Neural cell (in vitro differentiated cells): ENCODE measurements around the gene CADM1. TPM values are rescaled to one million over a fixed set of nuclear protein-coding genes. Genes with fewer than 3 reads are reported as not detected.

Experiments used
- H2AFZ ChIP-seq: fragments of 200-600, 300-800 bp; sonication (generic), shearing (Covaris generic); 2 replicates; pipeline ENCODE4 v1.6.0; 2014; ENCODE audit warnings: low read depth, mild to moderate bottlenecking, antibody characterized with exemption, low read length, moderate library complexity
- H3F3A ChIP-seq: fragments of 200-600 bp; shearing (Covaris generic); 2 replicates; pipeline ENCODE4 v1.6.1; 2016; ENCODE audit warnings: mild to moderate bottlenecking, moderate library complexity, mixed read lengths, antibody characterized with exemption, low read length; ENCODE audit not compliant: insufficient read depth, poor library complexity, severe bottlenecking
- H3K27ac ChIP-seq: fragments of 200-600, 300-800 bp; sonication (generic), shearing (Covaris generic); 2 replicates; pipeline ENCODE4 v1.5.1; 2014; ENCODE audit warnings: mild to moderate bottlenecking, low read length, moderate library complexity
- H3K27me3 ChIP-seq: fragments of 300-800, 200-600 bp; sonication (generic), shearing (Covaris generic); 2 replicates; pipeline ENCODE4 v1.6.0; 2014; ENCODE audit warnings: mild to moderate bottlenecking, low read depth, low read length, moderate library complexity; ENCODE audit not compliant: insufficient read depth
- H3K36me3 ChIP-seq: fragments of 300-800, 200-600 bp; sonication (generic), shearing (Covaris generic); 2 replicates; pipeline ENCODE4 v1.5.1; 2014; ENCODE audit warnings: mild to moderate bottlenecking, antibody characterized with exemption, low read length, moderate library complexity; ENCODE audit not compliant: insufficient read depth
- H3K4me2 ChIP-seq: fragments of 300-800, 200-600 bp; sonication (generic), shearing (Covaris generic); 2 replicates; pipeline ENCODE4 v1.6.0; 2014; ENCODE audit warnings: mild to moderate bottlenecking, low read length
- H3K4me3 ChIP-seq: fragments of 300-800, 200-600 bp; sonication (generic), shearing (Covaris generic); 2 replicates; pipeline ENCODE4 v1.5.1; 2014; ENCODE audit warnings: mild to moderate bottlenecking, low read length, moderate library complexity
- H3K79me2 ChIP-seq: fragments of 200-600 bp; shearing (Covaris generic); replicated peaks from 2 replicates; pipeline ENCODE4 v1.6.0; 2014; ENCODE audit warnings: mild to moderate bottlenecking, low read length, moderate library complexity; ENCODE audit not compliant: insufficient read depth
- H3K9ac ChIP-seq: fragments of 300-800, 200-600 bp; sonication (generic), shearing (Covaris generic); 2 replicates; pipeline ENCODE4 v1.6.1; 2016; ENCODE audit warnings: mild to moderate bottlenecking, low read length, mixed read lengths
- H3K9me2 ChIP-seq: fragments of 200-600 bp; shearing (Covaris generic); 2 replicates; pipeline ENCODE4 v1.6.1; 2016; ENCODE audit warnings: mild to moderate bottlenecking, low read length, mixed read lengths; ENCODE audit not compliant: insufficient read depth
- H3K9me3 ChIP-seq: fragments of 200-600, 300-800 bp; sonication (generic), shearing (Covaris generic); 2 replicates; pipeline ENCODE4 v1.6.1; 2016; ENCODE audit warnings: mild to moderate bottlenecking, mixed run types, low read length, moderate library complexity, mixed read lengths
- H4K20me1 ChIP-seq: fragments of 200-600 bp; shearing (Covaris generic); 2 replicates; pipeline ENCODE4 v1.6.1; 2016; ENCODE audit warnings: mild to moderate bottlenecking, mixed run types; ENCODE audit not compliant: insufficient read depth
- EP300 ChIP-seq: fragments of 450-650 bp; conservative IDR thresholded peaks from 2 replicates; pipeline ENCODE4 v1.6.1; 2014; ENCODE audit warnings: antibody characterized with exemption, mild to moderate bottlenecking, moderate library complexity; ENCODE audit not compliant: poor library complexity, severe bottlenecking
- EZH2 ChIP-seq: fragments of 200-600, 300-800 bp; shearing (Covaris generic), sonication (generic); IDR thresholded peaks from 2 replicates; pipeline ENCODE4 v1.6.1; 2014; ENCODE audit warnings: antibody characterized with exemption, low read length, borderline replicate concordance, mild to moderate bottlenecking; ENCODE audit not compliant: insufficient read depth, poor library complexity, severe bottlenecking
- MXI1 ChIP-seq: fragments of 450-650 bp; conservative IDR thresholded peaks from 2 replicates; pipeline ENCODE4 v1.6.1; 2014; ENCODE audit warnings: antibody characterized with exemption, mild to moderate bottlenecking; ENCODE audit not compliant: poor library complexity, severe bottlenecking
- POLR2AphosphoS5 ChIP-seq: IDR thresholded peaks from 2 replicates; pipeline ENCODE4 v1.6.1; 2012
- RAD21 ChIP-seq: fragments of 450-650 bp; conservative IDR thresholded peaks from 2 replicates; pipeline ENCODE4 v1.6.1; 2014; ENCODE audit warnings: antibody characterized with exemption, mild to moderate bottlenecking, moderate library complexity
- SMC3 ChIP-seq: fragments of 450-650 bp; conservative IDR thresholded peaks from 2 replicates; pipeline ENCODE4 v1.6.1; 2014; ENCODE audit warnings: antibody characterized with exemption, mild to moderate bottlenecking, moderate library complexity; ENCODE audit not compliant: poor library complexity
- TAF1 ChIP-seq: IDR thresholded peaks from 2 replicates; pipeline ENCODE4 v1.6.1; 2012; ENCODE audit warnings: low read depth
- polyA plus RNA-seq: library from polyadenylated mRNA; depleted of rRNA; stranded (reverse); fragments of >200 nt; gene quantifications from 2 replicates; pipeline ENCODE4 v1.2.3, GENCODE V29; 2014
- TF ChIP-seq, protein P1 (sequence below): IDR thresholded peaks from 2 replicates; pipeline ENCODE4 v1.6.1; 2012; ENCODE audit warnings: borderline replicate concordance
- TF ChIP-seq, protein P2 (sequence below): fragments of 450-650 bp; IDR thresholded peaks from 2 replicates; pipeline ENCODE4 v1.5.1; 2014; ENCODE audit warnings: antibody characterized with exemption, mild to moderate bottlenecking, moderate library complexity; ENCODE audit not compliant: poor library complexity, severe bottlenecking

CADM1 gene
- polyA plus RNA-seq, 1 donor from 2014 or later = 92.1 TPM

DNA sequence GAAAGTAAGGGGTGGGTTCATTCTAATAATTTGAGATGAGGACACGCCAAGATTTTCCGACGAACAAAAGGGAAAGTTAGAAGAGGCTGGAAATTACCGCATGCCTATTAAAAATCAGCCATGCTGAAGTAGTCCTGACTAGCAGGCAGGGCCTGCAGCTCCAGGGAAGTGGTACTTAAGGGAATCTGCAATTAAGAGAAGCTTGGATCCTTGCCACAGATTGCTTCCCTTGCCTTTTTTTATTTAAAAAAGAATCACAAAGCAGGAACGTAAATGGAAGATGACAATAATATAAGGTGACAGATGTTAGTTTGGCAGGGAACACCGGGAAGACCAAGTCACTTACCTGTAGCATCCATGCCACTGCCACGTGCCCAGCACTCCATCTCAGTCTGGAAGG is 359.3 kb downstream of the CADM1 start:
- no peak overlapping the region for H3K9ac ChIP-seq
- no peak overlapping the region for H2AFZ ChIP-seq
- no peaks in the 10 kb centered on the region for H3K9me3 ChIP-seq
- H3K4me3 ChIP-seq = no peak overlapping the region
- no peaks in the 10 kb centered on the region for H3K27me3 ChIP-seq
- no peak overlapping the region for H3K4me2 ChIP-seq
- H3K9me2 ChIP-seq = no peaks in the 10 kb centered on the region
- TF ChIP-seq EP300 (no peak), TAF1 (no peak), RAD21 (no peak), MXI1 (no peak), SMC3 (no peak), POLR2AphosphoS5 (no peak), EZH2 (no peak)
- TF ChIP-seq, protein P1, sequence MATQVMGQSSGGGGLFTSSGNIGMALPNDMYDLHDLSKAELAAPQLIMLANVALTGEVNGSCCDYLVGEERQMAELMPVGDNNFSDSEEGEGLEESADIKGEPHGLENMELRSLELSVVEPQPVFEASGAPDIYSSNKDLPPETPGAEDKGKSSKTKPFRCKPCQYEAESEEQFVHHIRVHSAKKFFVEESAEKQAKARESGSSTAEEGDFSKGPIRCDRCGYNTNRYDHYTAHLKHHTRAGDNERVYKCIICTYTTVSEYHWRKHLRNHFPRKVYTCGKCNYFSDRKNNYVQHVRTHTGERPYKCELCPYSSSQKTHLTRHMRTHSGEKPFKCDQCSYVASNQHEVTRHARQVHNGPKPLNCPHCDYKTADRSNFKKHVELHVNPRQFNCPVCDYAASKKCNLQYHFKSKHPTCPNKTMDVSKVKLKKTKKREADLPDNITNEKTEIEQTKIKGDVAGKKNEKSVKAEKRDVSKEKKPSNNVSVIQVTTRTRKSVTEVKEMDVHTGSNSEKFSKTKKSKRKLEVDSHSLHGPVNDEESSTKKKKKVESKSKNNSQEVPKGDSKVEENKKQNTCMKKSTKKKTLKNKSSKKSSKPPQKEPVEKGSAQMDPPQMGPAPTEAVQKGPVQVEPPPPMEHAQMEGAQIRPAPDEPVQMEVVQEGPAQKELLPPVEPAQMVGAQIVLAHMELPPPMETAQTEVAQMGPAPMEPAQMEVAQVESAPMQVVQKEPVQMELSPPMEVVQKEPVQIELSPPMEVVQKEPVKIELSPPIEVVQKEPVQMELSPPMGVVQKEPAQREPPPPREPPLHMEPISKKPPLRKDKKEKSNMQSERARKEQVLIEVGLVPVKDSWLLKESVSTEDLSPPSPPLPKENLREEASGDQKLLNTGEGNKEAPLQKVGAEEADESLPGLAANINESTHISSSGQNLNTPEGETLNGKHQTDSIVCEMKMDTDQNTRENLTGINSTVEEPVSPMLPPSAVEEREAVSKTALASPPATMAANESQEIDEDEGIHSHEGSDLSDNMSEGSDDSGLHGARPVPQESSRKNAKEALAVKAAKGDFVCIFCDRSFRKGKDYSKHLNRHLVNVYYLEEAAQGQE = no peak
- TF ChIP-seq, protein P2, sequence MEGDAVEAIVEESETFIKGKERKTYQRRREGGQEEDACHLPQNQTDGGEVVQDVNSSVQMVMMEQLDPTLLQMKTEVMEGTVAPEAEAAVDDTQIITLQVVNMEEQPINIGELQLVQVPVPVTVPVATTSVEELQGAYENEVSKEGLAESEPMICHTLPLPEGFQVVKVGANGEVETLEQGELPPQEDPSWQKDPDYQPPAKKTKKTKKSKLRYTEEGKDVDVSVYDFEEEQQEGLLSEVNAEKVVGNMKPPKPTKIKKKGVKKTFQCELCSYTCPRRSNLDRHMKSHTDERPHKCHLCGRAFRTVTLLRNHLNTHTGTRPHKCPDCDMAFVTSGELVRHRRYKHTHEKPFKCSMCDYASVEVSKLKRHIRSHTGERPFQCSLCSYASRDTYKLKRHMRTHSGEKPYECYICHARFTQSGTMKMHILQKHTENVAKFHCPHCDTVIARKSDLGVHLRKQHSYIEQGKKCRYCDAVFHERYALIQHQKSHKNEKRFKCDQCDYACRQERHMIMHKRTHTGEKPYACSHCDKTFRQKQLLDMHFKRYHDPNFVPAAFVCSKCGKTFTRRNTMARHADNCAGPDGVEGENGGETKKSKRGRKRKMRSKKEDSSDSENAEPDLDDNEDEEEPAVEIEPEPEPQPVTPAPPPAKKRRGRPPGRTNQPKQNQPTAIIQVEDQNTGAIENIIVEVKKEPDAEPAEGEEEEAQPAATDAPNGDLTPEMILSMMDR = no peak
- no peaks in the 10 kb centered on the region for H3K79me2 ChIP-seq
- no peaks in the 10 kb centered on the region for H4K20me1 ChIP-seq
- H3F3A ChIP-seq = no peaks in the 10 kb centered on the region
- H3K36me3 ChIP-seq = no peaks in the 10 kb centered on the region
- no peak overlapping the region for H3K27ac ChIP-seq

DNA sequence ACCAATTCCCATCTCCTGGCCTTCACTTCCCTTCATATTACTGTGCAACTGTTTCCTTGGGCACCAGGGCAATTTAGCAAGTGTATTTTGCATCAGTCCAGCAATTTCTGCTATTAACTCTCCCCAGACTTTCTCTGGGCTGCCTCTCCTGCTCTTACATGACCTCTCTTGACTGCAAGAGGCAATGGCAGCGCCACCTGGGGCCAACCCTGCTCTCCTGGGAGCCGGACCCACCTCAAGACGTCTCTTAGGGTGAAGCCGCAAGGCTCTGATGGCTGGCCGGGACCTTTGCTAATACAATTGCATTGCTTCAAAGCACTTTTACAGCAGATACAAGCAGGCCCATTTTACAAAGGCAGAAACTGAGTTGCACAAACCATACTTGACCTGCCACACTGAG is 360.2 kb downstream of the CADM1 start:
- Histone ChIP-seq H3K4me2 (no peak overlapping the region), H3F3A (no peaks in the 10 kb centered on the region), H3K27me3 (no peaks in the 10 kb centered on the region), H3K9me3 (no peaks in the 10 kb centered on the region), H3K79me2 (no peaks in the 10 kb centered on the region), H2AFZ (no peak overlapping the region), H3K36me3 (no peaks in the 10 kb centered on the region), H3K27ac (no peak overlapping the region), H3K9me2 (no peaks in the 10 kb centered on the region), H3K9ac (no peak overlapping the region), H4K20me1 (no peaks in the 10 kb centered on the region), H3K4me3 (no peak overlapping the region)
- TF ChIP-seq MXI1 = no peak
- TF ChIP-seq POLR2AphosphoS5 = no peak
- TF ChIP-seq EZH2 = no peak
- no peak for TF ChIP-seq TAF1
- TF ChIP-seq EP300 = no peak
- TF ChIP-seq RAD21 = no peak
- TF ChIP-seq SMC3 = no peak
- TF ChIP-seq, protein P2 = no peak
- TF ChIP-seq, protein P1 = no peak
